D721Med (cell line): ENCODE measurements around the gene TNRC6A.
"Not testable (repeated sequence)": the region's sequence is repeated elsewhere in the genome, so short reads cannot be mapped to it uniquely, and the experiment has no call there.

ENCODE experiments used
- DNase-seq: peaks from one replicate; pipeline ENCODE4 v3.0.0; 2011; ENCODE audit warnings: low spot score; ENCODE audit not compliant: insufficient read length
- FAIRE-seq: peaks from 2 replicates; lab custom pipeline; 2011; peaks lifted over from hg19 to GRCh38; lab: Jason Lieb, UNC
- TF ChIP-seq, protein P1 (sequence below): IDR thresholded peaks from 2 replicates; pipeline ENCODE4 v1.5.1; 2012; ENCODE audit warnings: mild to moderate bottlenecking, control low read depth; ENCODE audit not compliant: insufficient read depth; ENCODE audit errors: missing control alignments

The TNRC6A gene

DNA sequence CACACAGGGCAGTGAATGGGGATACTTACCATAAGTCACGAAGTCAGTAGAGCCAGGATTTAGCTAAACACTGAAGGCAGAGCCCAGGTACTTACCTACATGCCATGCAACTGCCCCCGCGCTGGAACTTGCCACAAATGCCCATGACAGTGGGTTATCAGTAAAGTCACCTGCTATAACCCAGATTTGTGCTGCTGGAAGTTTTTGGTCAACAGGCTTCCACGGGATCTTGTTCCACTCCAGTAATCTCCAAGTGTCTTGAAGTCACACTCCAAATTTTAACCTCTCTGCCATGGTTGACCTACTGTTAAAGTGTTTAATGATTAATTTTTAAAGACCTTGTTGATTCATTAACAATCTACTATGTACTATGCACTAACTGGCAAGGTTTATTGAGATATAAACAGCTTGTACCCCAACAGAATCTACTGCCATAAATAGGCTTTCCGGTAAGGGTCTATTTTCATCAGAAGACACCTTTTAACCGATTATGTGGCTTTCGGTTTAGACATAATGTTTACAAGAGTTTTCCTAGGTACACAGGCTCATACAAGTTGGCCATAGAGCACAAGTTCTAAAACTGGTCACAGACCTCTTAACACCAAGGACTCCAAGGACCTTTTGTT, 110.0 kb downstream of the TNRC6A start:
- TF ChIP-seq, protein P1, sequence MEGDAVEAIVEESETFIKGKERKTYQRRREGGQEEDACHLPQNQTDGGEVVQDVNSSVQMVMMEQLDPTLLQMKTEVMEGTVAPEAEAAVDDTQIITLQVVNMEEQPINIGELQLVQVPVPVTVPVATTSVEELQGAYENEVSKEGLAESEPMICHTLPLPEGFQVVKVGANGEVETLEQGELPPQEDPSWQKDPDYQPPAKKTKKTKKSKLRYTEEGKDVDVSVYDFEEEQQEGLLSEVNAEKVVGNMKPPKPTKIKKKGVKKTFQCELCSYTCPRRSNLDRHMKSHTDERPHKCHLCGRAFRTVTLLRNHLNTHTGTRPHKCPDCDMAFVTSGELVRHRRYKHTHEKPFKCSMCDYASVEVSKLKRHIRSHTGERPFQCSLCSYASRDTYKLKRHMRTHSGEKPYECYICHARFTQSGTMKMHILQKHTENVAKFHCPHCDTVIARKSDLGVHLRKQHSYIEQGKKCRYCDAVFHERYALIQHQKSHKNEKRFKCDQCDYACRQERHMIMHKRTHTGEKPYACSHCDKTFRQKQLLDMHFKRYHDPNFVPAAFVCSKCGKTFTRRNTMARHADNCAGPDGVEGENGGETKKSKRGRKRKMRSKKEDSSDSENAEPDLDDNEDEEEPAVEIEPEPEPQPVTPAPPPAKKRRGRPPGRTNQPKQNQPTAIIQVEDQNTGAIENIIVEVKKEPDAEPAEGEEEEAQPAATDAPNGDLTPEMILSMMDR, result no peak
- no peak for FAIRE-seq
- no peak for DNase-seq

DNA sequence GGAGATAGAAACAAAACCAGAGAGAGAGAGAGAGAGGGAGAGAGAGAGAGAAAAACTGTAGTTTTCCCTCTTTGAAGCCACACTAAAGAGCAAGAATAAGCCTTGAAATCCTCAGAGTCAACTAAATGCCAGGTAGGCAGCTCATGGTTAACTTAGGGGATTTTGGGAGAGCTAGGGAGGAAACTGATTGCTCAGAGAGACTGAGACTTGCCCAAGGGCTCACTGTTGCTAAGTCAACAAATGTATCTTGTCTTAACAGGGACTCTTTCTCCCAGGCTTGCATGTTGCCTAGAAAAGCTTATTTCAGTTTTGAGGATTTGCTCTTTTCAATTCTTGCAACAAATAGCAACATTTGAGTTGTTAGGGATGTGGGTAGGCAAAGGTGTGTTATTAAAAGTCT, 111.8 kb downstream of the TNRC6A start:
- DNase-seq (no peak), FAIRE-seq (no peak)
- TF ChIP-seq, protein P1, result no peak

DNA sequence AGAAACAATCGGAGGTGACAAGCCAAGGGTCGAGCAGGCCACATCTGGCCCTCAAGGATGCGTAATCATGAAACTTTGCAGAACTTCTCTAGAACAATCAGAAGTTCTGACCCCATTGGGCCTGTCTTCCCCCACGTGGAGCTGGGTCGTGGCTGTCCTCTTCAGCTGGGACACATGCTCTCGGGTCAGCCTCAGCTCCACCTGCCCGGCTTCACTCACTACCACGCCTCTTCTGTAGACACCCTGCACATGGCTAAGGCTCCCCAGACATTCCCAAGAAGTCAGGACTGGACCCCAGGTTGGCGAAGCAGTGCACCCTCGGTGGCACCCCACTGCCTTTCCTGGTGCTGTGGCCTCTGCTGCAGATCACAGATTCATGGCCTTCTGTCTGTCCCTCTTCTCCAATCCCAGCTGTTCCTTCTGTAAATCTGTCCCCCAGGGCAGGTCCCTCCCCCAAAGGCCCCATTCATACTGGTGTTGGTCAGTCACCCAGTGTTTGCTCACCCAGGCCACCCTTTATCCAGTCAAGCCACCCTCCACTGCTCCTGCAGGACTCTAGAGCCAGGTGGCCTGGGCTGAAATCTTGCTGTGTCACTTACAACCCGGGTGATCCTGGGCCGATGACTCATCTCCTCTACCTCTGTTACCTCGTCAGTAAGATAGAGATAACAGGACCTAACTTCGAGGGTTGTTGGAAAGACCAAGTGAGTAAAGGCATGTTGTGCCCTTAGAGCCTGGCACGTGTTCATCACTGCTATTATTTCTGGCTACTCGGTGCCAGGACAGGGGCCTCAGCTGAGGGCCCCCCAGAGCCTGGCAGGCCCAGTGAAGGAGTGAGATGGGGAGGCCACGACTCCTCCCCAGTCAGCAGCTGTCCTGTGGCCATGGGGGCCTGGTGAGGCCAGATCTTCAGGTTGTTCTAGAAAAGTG, 114.9 kb downstream of the TNRC6A start:
- TF ChIP-seq, protein P1, result no peak
- DNase-seq, result no peak
- FAIRE-seq, result no peak

DNA sequence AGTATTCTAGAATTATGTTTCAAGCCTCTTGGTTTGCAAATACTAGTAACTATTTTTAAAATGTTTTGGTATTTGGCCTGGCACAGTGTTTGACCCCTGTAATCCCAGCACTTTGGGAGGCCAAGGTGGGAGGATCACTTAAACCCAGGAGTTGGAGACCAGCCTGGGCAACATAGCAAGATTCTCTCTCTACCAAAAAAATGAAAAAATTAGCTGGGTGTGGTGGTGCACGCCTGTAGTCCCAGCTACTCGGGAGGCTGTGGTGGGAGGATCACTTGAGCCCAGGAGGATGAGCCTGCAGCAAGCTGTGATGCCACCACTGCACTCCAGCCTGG, 115.5 kb downstream of the TNRC6A start:
- not testable (repeated sequence) for DNase-seq, FAIRE-seq

DNA sequence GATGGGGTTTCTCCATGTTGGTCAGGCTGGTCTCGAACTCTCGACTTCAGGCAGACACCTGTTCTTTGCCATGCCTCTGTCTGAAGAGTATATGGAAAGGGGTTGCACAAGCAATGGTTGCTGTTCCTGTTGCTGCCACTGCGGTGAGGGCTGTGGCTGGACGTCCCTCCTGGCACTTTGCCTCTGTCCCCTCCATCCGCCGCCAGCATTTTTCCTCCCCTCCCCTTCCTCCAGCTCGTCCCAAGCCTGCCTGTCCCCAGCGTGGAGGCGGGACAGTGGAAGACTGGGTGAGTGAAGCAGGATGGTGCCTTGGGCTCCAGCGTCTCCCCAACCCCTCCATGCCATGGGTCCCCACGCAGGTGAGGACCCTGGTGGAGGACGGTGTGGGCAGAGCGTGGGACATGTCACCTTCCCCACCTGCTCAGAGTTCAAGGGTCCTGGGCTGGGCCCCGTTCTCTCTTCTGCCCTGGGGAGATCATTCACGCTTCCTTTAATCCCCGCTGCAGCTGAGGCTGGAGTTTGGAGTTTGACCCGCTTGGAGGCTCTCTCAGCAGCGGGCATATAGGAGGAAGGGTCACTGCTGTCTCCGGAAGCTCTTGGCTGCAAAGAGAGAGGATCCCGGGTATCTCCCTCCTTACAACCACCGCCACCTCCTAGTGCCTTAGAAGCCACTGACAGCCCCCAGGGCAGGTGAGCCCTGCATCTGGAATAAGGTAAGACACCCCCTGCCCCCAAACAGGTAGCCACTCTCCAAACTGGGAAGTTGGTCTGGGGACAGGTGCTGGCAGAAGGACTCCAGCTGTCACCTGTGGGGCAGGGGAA, 116.5 kb downstream of the TNRC6A start, which contains the start of gene SLC5A11:
SLC5A11 (plus strand) TSS at position 238 of the 822 bp plus-strand sequence. CDS start 12,681 bp downstream, outside the sequence.
- FAIRE-seq (no peak), DNase-seq (no peak)
- TF ChIP-seq, protein P1, result no peak

DNA sequence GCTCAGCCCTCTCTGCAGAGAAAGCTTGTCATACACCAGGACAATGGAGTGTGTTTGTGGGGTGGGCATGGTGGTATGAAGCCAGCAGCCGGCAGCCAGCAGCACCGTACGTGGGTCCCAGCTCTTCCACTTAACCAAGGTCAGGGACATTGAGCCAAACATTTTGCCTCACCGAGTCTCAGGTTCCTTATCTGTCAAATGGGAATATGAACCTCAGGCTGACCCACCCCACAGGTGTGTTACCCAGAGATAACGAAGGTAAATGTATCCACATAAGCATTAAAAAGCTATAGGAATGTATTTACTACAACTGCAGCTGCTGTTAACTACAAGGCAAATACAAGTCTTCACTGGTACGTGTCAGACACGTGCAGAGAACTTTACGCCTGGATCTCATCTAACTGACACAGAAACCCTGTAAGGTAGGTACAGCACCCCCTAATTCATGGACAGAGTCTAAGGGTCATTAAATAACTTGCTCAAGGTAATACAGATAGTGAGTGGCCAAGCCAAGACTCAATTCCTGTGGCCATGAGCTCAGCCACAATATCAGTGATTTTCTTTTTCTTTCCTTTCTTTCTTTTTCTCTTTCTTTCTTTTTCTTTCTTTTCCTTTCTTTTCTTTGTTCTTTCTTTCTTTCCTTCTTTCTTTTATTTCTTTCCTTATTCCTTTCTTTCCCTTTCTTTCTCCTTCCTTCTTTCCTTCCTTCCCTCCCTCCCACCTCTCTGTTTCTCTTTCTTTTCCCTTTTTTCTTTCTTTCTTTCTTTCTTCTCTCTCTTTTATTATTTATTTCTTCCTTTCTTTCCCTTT, 117.3 kb downstream of the TNRC6A start:
- no peak for FAIRE-seq
- TF ChIP-seq, protein P1, result no peak
- no peak for DNase-seq

DNA sequence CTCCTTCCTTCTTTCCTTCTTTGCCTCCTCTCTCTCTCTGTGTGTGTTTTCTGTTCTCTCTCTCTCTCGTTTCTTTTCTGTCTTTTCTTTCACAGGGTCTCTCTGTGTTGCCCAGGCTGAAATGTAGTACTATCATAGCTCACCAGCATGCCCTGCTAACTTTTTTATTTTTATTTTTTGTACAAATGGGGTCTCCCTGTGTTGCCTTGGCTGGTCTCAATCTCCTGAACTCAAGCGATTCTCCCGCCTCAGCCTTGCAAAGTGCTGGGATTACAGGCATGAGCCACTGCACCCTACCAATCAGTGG, 117.9 kb downstream of the TNRC6A start:
- DNase-seq (no peak), FAIRE-seq (no peak)
- TF ChIP-seq, protein P1, result no peak
